Posterior vena cava (tissue), 2 donors: Measurements from ENCODE around the gene ENTPD8. TPM values are rescaled to one million over a fixed set of nuclear protein-coding genes. Genes with fewer than 3 reads are reported as not detected.

Experiments
- DNase-seq: peaks from one replicate; pipeline ENCODE4 v3.0.0-alpha.2; 2020; ENCODE audit warnings: low spot score
- intact Hi-C, 2 donors: fragments of 100-400 bp; cut with DNase I; formaldehyde crosslinking; loops; one replicate each; pipeline versions ENCODE4 v1.14.1 to v1.14.2; 2022 to 2023
- total RNA-seq, 2 donors: library from RNA; stranded (reverse); fragmentation: NEBNext Ultra II Directional; extraction: Animal tissue kit (Norgen Biotek cat#: 25700); gene quantifications; one replicate each; pipeline ENCODE4 v1.2.1, GENCODE V29; 2021
- donor health status: DM: yes; HTN: yes; CAD: no.
- donor health status: DM: yes; HTN: yes; CAD: no.

The ENTPD8 gene
- total RNA-seq, 2 donors from 2014 or later, result not detected

DNA sequence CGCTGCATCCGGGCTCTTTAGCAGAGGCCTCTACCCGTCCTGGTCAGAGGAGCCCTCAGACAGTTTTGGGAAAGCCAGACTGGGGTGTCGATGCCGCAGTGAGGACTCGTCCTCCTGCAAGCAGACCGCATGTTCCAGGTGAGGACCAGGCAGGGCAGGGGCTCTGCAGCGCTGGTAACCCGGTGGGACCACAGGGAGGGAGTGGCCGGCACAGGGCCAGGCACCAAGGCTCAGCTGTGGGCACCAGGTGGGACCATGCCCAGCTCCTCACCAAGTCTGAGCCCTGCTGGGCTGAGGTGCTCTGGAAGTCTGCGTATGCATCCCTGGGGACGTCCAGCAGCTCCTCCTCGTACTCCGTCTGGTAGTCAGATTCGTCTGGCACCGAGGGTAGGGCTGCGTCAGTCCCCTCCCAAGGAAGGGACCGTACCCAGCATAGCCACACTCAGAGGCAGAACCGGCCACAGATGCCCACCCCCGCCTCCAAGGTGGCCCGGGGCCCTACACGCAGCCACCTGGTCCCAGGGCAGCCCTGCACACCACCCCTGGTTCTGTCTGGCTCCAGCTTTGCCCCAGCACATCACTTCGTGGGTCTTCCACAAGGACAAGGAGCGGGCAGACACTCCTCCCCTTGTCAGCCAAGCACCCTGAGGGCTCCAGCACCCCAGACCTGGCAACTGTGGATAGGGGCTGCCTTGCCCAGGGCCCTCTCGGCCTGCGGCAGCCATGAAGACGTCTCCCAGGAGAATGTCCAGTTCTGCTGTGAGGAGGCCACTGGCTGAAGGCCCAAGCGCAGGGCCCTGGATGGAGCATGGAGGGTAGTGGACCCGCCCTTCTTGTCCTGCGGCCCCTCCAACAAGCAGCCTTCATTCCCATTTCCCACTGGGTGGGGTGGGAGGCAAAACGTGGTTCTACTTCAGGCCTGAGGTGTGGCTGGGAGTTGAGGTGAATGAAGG is 19.5 kb upstream of the ENTPD8 start:
- DNase-seq, result peak; percentile 82
- intact Hi-C loops, result no loop called here

DNA sequence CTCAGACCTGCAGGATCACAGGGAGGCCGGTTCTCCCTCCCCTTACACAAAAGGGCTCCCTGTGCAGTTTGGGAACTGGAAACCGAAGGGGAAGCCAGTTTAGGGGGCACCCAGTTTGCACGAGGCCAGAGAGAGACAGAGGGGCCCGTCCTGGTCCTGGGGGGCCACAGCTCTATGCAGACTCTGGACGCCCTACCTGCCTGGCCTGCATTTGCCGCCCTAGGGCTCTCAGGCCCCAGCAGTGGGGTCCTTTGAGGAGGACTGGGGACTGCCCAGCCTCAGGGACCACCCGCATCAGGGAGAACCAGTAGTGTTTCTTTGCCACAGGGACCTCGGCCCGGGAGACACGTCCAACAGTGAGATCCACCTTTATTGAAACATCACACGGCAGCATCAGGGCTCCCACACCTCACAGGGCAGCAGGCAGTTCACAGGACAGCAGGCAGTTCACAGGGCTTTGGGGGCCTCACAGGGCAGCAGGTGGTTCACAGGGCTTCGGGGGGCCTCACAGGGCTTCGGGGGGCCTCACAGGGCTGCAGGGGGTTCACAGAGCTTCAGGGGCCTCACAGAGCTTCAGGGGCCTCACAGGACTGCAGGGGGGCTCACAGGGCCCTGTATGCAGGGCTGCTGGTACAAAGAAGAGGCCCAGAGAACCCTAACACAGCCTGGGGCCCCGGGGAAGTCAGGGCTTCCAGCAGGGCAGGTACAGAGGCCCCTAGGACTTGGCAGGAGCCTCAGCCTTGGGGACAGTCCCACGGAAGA is 18.6 kb upstream of the ENTPD8 start:
- intact Hi-C loops, result no loop called here
- no peak for DNase-seq

DNA sequence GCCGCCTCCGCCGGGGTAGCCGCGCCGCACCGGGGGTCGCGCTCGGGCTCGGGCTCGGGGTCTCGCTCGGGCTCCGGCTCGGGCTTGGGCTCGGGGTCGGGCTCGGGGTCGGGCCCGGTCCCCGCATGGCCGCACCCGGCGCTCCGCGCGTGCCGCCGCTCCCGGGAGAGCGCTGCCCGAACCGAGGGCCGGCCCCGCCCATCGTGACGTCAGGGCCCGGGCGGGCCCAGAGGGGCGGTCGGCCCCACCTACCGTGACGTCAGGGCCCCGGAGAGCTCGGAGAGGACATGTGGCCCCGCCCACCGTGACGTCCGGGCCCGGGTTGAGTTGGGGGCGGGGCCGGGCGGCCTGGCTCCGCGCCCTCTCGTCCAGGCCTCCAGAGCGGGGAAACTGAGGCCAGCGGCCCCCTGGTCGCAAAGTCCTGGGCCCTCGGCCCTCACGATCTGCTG is 18.0 kb upstream of the ENTPD8 start, which contains the start of gene NSMF:
Gene NSMF (minus strand): TSS at position 183 of the 449 bp plus-strand sequence. CDS start 232 bp downstream, outside the sequence.
- intact Hi-C loops, result no loop called here

DNA sequence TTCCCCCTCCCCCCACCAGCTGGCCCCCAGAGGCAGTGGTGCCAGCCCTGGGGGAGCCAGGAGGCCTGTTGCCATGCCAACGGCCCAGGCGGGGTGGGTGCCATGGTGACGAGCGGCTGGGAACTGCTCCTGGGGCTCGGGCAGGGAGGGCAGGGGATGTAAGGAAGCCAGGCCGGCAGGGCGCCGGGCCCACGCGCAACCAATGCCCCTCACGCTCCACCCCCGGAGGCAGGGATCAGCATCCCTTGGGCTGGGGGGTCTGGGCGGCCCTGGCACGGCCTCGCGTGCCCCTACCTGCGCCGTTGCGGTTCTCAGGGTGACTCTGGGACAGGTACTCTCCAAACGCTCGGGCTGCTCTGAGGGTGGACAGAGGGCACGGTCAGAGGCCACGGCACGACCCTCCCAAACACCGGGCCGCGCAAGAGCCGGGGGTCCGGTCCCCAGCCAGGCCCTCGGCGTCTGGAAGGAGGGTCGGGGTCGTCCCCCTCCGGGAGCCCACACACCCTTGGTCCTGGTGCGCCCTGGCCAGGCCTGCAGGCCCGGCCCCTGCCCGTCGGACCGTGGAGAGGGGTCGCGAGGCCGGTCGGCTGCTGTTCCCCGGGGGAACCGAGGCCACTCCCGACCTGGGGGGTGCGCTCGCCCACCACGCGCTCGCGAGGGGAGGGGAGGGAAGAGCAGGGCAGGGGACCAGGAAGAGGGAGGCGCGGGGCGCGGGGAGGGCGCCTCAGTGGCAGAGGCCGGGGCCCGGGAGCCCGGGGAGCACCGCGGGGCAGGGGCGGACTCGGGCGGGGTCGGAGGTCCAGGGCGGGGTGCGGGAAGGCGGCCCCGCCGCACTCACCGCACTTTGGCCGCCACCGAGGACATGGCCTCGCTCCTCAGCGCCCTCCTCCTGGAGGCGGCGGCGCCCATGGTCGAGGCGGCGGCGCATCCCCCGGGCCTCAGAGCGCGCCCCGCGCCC is 17.3 kb upstream of the ENTPD8 start:
- DNase-seq, result peak; percentile 83
- intact Hi-C loops, result no loop called here

More for the DNA sequence above, 18.0 kb upstream of the ENTPD8 start, which contains the start of gene NSMF:
- DNase-seq, result peak; percentile 98

DNA sequence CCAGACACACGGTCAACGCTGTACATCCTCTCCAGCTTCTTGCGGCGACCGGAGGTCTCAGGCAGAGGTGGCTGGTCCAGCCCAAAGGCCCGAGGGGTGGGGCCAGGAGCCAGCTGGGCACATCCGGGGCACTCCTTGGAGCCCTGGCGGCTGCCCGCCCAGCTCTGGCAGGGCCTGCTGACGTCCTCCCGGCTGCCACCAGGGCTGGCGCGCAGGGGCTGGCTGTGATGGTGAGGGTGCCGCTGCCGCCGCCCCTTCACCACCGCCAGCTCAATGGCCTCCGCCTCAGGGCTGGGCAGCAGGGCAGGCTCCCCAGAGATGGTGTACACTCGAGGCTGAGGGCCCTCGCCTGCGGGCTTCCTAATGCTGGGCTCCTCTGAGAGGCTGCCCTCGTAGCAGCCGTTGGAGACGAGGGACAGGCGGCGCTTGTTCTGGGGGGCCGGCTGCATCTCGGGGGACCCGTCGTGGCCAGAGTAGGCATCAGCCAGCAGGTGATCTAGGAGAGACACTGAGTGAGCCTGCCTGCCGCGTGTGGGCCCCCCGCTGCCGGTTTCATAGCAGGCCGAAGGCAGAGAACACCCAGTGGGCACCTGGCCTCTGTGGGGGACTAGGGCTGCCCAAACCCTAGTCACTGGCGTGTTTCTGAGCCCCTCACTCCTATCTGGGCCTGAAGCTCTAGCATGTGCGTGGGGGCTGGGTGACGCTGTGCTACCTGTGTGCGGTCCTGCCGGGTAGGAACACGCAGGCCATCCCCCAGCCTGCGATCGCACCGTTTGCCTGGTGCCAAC is 16.4 kb upstream of the ENTPD8 start:
- DNase-seq, result peak; percentile 81
- intact Hi-C loops, result no loop called here

DNA sequence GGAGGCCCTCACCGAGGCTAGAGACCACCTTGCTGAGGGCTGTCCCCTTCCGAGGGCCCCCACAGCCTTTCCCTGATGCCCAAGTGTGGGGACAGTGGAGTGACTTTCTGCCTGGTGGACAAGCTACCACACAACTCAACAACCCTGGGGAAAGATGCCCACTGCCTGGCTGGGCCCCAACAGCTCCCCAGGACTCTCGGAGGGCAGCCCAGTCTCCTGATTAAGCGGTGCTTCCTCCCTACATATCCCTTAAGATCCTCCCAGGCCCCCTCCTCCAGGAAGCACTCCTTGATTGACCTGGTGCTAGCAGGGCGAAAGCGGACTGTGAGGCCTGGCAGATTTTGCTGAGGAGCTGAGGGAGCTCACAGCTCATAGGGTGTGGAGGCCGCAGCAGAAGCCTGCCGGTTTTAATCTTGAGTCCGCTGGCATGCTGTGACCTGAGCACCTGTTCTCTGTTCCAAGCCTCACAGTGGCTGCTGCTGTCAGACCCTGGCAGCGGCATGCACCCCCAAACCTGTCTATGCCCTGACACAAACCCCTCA is 15.8 kb upstream of the ENTPD8 start:
- peak; percentile 69 for DNase-seq
- intact Hi-C loops, result no loop called here

DNA sequence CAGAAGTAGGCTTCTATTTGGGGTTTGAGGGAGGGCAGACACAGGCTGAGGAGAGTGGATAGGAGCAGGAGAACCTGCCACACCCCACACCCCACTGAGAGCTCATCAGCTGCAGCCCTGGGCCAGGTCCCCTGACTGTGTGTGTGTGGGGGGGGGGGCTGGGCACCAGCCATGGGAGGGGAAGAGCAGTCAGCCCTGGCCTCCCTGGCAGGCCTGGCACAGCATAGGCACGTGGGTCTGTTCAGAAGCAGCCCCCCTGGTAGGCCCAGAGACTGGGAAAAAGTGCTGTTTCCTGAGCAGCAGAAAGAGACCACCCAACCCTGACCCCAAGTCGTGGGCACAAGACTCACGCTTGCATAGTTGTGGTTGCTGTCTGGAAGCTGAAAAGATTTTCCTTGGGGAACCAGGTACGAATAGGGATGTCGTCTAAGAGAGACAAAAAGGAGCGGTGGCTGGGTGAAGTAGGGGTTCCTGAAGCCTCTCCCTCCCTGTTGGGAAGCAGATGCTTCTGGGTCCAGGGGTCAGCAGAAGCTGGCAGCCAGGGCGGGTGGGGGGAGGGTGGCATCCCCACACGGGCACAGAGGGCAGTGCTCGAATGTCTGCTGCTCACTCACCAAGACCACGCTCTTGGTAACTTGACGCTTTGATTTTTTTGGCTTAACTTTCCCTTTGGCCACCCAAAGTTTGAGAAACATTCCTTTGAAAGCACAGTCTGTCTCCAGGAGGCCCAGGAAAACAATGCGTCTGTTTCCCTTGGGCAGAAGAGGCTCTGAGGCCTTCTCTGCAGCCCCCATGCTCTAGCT is 15.1 kb upstream of the ENTPD8 start:
- intact Hi-C loops, result no loop called here

DNA sequence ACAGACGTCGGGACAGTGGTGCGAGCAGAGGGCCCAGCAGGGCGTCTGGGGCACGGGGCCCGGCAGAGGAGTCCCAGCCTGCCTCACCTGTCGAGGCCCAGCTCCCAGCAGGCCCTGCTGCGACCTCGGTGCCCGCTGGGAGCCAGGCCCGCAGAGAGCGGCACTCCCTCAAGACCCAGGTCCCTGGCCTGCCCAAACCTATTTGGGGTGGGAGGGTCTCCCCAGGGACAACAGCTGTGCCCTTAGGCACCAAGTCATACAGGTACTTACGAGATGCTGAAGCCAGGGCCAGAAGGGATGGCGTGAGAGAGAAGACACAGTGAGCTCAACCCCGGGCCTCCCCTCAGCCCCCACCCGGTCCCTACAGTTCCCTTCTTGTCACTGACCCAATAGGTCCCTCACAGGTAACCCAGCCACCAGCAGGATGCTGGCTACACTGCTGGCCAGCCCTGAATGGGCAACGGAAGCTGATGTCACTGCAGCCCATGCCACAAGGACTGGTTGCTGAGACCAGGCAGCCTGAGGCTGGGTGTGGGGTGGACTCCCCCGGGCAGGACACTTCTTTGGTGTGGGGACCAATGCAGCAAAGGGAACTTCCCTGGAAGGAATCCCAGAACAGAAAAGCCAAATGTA is 14.3 kb upstream of the ENTPD8 start:
- DNase-seq, result peak; percentile 72
- intact Hi-C loops, result no loop called here

More for the DNA sequence above, 15.1 kb upstream of the ENTPD8 start:
- peak; percentile 58 for DNase-seq

DNA sequence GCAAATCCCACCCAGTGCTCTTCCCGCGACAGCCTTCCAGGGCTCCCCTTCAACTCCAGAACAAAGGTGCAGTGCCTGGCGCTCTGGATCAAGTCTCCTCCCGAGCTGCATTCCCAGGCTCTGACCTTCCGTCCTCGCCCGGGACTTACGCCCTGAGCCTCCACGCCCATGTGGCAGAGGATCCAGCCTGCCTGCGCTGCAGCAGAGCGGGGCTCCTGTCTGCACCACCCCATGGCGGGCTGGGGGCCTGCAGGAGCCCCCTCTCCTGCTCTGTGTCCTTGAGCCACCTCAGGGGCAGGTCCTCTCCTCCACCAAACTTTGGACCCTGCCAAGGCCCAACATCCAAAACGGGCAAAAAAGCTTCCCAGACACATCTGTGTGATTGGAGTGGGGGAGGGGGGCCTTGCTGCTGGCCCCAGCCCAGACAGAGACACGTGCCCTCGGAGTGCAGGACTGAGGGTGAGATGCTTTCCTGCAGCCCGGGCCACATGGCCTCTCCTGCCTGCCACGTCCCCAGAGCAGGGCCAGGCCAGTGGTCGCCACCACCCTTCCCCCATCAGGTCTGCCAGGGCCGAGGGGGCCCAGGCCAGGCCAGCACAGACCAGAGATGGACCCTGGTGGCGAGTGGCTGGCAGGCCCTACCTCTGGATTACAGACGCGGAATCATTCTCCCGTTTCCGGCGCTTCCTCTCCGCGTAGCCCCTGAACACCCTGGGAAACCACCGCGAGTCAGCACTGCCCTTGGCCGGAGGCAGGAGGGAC is 13.6 kb upstream of the ENTPD8 start:
- intact Hi-C loops, result no loop called here
- DNase-seq, result peak; percentile 86

DNA sequence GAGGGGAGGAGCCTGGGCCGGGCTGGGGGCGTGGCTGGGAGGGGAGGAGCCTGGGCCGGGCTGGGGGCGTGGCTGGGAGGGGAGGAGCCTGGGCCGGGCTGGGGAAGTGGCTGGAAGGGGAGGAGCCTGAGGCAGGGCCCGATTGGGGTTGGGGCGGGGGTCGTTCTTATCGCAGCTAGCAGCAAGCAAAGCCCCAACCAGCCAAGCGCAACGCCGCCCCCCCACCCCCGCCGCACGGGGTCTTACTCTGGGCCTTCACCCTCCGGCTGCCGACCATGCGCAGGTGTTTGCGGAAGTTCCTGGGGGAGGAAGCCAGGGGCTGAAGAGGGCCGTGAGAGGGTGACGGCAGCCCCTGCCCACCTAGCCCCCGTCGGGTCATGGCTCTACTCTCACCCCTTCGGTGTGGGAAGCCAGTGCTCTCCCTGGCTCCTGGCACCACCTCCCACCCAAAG is 13.0 kb upstream of the ENTPD8 start:
- DNase-seq, result peak; percentile 90
- intact Hi-C loops, result no loop called here

DNA sequence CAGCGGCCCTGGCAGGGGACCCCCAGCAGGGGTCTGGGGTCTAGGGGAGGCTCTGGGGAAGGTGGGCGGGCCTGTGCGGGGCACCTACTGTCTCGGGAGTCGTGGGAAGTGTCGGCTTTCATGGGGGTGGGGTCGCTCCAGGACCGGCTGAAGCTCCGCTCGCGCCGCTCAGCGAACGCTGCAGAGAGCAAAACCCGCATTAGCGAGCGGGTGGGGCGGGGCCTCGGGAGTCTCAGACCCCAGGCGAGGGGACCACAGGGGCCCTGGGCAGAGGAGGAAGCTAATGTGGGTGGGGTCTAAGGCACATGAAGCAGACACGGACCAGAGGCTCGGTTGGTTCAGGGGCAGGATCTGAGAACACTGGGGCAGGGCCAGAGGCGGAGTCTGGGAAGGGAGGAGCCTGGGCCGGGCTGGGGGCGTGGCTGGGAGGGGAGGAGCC is 12.5 kb upstream of the ENTPD8 start:
- DNase-seq, result peak; percentile 94
- intact Hi-C loops, result no loop called here

DNA sequence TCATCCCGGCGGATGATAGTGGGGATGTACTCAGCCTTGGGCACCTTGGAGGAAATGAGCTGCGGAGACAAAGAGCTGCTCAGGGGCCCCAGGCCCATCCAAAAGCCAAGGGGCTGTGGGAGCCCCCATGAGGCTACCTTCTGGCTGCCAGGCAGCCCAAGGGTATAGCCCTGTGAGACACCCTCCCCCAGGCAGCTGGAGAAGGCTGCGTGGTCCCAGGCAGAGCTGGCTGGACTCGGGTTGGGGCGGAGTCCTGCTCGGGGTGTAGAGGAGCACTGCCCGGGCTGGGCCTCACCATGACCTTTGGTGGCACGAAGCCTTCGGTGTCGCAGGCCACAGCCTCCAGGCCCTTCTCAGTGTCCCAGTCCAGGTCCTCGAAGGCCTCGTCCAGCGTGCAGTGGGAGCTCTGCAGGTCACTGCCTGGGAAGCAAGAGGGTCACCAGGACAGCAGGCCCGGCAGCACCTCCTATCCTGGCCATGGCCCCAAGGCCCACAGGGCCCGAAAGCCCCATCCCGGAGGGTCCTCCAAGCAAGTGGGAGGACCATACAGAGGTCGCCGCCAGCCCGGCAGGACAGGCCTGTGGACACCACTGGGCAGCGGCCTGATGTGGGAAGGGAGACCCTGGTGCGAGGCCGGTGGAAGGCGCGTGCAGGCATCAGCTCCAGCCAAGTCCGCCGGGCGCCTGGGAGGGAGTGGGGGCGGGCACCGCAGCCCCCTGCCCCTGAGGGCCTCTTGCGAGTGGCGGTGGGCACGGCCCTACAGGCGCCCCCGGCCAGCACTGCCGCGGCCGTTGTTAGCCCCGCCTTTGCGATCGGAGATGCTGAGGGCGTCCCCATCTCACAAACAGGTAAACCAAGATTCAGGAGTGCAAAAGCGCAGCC is 11.8 kb upstream of the ENTPD8 start:
- peak; percentile 84 for DNase-seq
- intact Hi-C loops, result no loop called here

DNA sequence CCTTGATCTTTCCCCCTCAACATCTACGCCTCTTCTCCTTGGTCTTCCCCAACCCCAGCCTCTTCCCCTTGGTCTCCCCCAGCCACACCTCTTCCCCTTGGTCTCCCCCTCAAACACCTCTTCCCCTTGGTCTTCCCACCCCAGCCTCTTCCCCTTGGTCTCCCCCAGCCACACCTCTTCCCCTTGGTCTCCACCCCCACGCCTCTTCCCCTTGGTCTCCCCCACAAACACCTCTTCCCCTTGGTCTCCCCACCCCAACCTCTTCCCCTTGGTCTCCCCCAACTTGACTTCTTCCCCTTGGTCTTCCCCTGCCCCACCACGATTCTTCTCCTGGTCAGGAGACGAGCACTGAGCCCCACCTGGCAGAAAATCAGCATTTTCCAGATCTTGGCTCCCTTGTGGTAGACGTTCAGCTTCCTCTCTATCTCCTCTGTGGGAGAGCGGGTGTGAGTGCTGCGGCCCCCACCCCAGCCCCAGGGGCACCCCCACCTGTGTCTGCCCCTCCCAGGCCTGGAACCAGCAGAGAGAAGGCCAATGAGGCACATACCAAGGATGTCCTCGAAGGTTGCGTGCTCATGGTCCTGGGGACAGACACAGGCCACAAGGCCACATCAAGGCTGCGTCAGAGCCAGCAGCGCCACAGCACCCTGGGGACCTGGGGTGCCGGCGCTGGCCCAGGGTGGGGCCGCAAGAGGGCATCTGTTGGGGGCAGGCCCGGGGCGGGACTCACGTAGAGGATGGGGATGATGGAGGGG is 11.0 kb upstream of the ENTPD8 start:
- intact Hi-C loops, result no loop called here
- peak; percentile 75 for DNase-seq
